Activated T-helper 2 cell treated with anti-CD3 and anti-CD28 coated beads, Interferon-gamma antibody, Interleukin-2, Interleukin-4, amounts not matched to agents 10 μg/mL and 5 μg/mL and 100 μg/mL, durations not matched to agents 14 hours and 24 hours and 36 hours (primary cell): ENCODE measurements around the gene OR14A16. TPM values are rescaled to one million over a fixed set of nuclear protein-coding genes. Genes with fewer than 3 reads are reported as not detected.

Source experiments
- DNase-seq: peaks from one replicate; pipeline ENCODE4 v3.0.0; 2021; ENCODE audit warnings: low spot score
- H3K27ac Mint-ChIP-seq: one replicate; pipeline ENCODE4 v1.8.0; 2021; ENCODE audit warnings: mixed read lengths
- H3K27me3 Mint-ChIP-seq: one replicate; pipeline ENCODE4 v1.8.0; 2021; ENCODE audit warnings: low read depth, mixed read lengths
- H3K36me3 Mint-ChIP-seq: one replicate; pipeline ENCODE4 v1.8.0; 2021; ENCODE audit warnings: low read depth, mixed read lengths
- H3K4me1 Mint-ChIP-seq: one replicate; pipeline ENCODE4 v1.8.0; 2021; ENCODE audit warnings: low read depth, mixed read lengths
- H3K4me3 Mint-ChIP-seq: one replicate; pipeline ENCODE4 v1.8.0; 2021; ENCODE audit warnings: low read depth, mild to moderate bottlenecking, moderate library complexity, mixed read lengths
- H3K9me3 Mint-ChIP-seq: one replicate; pipeline ENCODE4 v1.8.0; 2021; ENCODE audit warnings: mixed read lengths
- intact Hi-C: fragments of 100-400 bp; cut with micrococcal nuclease; formaldehyde crosslinking; loops from one replicate; pipeline ENCODE4 v1.15.1; 2023
- total RNA-seq: library from RNA; stranded (reverse); gene quantifications from 2 replicates; pipeline ENCODE4 v1.2.3, GENCODE V29; 2022

The OR14A16 gene
- total RNA-seq, 1 donor from 2014 or later = not detected

DNA sequence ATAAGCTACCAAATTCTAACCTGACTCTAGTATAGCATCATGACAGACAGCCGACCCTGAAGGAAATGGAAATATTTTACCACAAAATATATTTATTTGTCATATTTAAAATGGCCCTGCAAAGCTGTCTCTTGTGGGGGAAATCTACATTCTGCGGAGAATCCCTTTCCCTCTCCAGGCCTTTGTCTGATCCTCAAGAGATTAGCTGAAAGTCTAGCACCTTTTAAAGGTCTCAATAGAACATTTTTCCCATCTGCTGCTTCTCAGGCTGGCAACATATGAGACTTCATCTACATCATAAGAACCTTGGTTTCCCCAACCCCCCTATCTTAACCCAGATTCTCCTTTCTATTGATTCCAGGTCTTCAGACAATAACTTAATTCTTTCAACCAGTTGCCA, 19.5 kb upstream of the OR14A16 start:
- no peak for DNase-seq

GRCh38 chr1:247841796-247842195, 17.9 kb upstream of the OR14A16 start, which contains the start of gene OR11L1:
OR11L1 (minus strand) TSS chr1:247841896; CDS start chr1:247841896, 0 bp downstream.
- H3K9me3 Mint-ChIP-seq = no peaks in the 10 kb centered on the region
- no peak within 1 kb of the TSS for H3K27ac Mint-ChIP-seq
- intact Hi-C loops = no loop called here
- no peaks in the 10 kb centered on the region for H3K36me3 Mint-ChIP-seq
- no peak within 1 kb of the TSS for H3K4me3 Mint-ChIP-seq
- DNase-seq = no peak
- H3K27me3 Mint-ChIP-seq = no peaks in the 10 kb centered on the region
- peaks cover 2% of the 10 kb centered on the region for H3K4me1 Mint-ChIP-seq

More for the DNA sequence above, 19.5 kb upstream of the OR14A16 start:
- Mint-ChIP-seq H3K4me1 (peaks cover 2% of the 10 kb centered on the region), H3K27ac (no peak overlapping the region), H3K27me3 (no peaks in the 10 kb centered on the region), H3K36me3 (no peaks in the 10 kb centered on the region), H3K9me3 (no peaks in the 10 kb centered on the region), H3K4me3 (no peak overlapping the region)
- intact Hi-C loops = no loop called here

DNA sequence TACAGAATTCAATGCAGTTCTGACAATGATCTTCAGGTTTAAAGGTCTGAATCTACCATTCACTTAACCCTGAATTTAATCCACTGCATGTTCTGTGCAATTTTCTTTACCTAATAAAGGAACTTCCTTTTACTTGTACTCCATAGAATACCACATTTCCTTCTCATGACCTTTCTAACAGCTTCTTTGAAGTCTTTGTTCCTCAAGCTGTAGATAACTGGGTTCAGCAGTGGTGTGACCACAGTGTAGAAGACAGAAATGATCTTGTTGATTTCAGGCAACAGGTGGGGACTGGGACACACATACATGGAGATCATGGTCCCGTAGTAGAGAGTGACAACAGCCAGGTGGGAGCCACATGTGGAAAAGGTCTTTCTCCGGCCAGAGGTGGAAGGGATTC, 16.9 kb upstream of the OR14A16 start:
- intact Hi-C loops = no loop called here
- H3K36me3 Mint-ChIP-seq = no peaks in the 10 kb centered on the region
- peaks cover 2% of the 10 kb centered on the region for H3K4me1 Mint-ChIP-seq
- H3K4me3 Mint-ChIP-seq = no peak overlapping the region
- no peaks in the 10 kb centered on the region for H3K27me3 Mint-ChIP-seq
- no peaks in the 10 kb centered on the region for H3K9me3 Mint-ChIP-seq
- no peak overlapping the region for H3K27ac Mint-ChIP-seq
- DNase-seq = no peak

DNA sequence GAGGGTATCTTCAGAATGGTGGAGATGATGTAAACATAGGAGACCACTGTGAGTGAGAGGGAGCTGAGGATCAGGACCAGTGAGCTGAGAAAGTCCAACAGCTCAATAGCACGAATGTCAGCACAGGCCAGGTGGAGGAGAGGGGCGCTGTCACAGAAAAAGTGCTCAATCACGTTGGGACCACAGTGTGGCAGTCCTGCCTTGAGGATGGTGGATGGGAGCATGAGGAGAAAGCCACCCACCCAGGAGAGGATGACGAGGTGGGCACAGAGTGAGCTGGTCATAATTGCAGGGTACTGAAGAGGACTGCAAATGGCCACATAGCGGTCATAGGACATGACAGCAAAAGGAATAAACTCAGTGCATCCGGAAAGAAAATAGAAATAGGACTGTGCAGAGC, 9.7 kb upstream of the OR14A16 start:
- H3K4me3 Mint-ChIP-seq = no peak overlapping the region
- no peaks in the 10 kb centered on the region for H3K4me1 Mint-ChIP-seq
- no peak for DNase-seq
- no peak overlapping the region for H3K27ac Mint-ChIP-seq
- no peaks in the 10 kb centered on the region for H3K27me3 Mint-ChIP-seq
- intact Hi-C loops = no loop called here
- H3K9me3 Mint-ChIP-seq = no peaks in the 10 kb centered on the region
- no peaks in the 10 kb centered on the region for H3K36me3 Mint-ChIP-seq

DNA sequence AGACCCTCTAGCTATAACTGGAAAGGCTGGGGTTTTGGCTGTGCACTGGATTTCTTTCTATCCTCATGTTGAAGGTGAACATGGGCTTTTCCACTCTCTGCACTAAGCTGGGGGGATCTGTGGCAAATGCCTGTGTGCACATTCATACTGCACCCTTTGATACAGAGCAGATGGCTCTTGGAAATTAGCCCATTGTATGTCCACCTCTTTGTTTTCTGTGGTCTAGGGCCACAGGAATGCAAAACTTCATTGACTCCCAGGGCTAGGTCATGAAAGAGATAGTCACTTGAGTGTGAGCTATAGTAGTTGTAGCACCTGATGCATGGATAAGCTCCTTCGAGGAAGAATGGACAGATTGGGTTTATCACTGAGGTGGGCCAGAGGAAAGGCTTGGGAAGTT, 5.7 kb upstream of the OR14A16 start:
- Mint-ChIP-seq H3K36me3 (no peaks in the 10 kb centered on the region), H3K27ac (no peak overlapping the region), H3K9me3 (no peaks in the 10 kb centered on the region), H3K4me3 (no peak overlapping the region), H3K4me1 (no peaks in the 10 kb centered on the region), H3K27me3 (no peaks in the 10 kb centered on the region)
- intact Hi-C loops = no loop called here
- DNase-seq = no peak

GRCh38 chr1:247825362-247825761, 1.4 kb upstream of the OR14A16 start:
- Mint-ChIP-seq H3K4me1 (no peaks in the 10 kb centered on the region), H3K9me3 (no peaks in the 10 kb centered on the region), H3K27me3 (no peaks in the 10 kb centered on the region), H3K36me3 (no peaks in the 10 kb centered on the region), H3K27ac (no peak overlapping the region), H3K4me3 (no peak overlapping the region)
- intact Hi-C loops = no loop called here
- DNase-seq = no peak

DNA sequence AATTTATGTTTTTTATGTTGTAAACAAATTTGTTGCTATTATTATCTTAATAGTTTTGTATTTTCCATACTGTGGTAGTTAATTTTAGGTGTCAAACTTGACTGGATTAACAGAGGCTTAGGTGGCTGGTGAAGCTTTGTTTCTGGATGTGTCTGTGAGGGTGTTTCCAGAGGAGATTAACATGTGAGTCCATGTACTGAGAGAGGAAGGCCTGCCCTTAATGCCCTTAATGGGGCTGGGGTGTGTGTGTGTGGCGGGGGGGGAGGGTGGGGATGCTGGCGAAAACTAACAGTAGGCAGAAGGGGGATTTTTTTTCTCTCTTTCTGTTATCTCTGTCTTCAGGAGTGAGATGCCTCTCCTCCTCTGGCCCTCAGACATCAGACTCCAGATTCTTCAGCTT, 1.9 kb downstream of the OR14A16 start:
- DNase-seq = no peak
- H3K9me3 Mint-ChIP-seq = no peaks in the 10 kb centered on the region
- H3K27me3 Mint-ChIP-seq = no peaks in the 10 kb centered on the region
- H3K4me3 Mint-ChIP-seq = no peak overlapping the region
- intact Hi-C loops = no loop called here
- no peaks in the 10 kb centered on the region for H3K36me3 Mint-ChIP-seq
- H3K4me1 Mint-ChIP-seq = no peaks in the 10 kb centered on the region
- H3K27ac Mint-ChIP-seq = no peak overlapping the region

GRCh38 chr1:247812637-247813036, 11.3 kb downstream of the OR14A16 start:
- Mint-ChIP-seq H3K27me3 (no peaks in the 10 kb centered on the region), H3K4me1 (no peaks in the 10 kb centered on the region), H3K27ac (no peak overlapping the region), H3K36me3 (no peaks in the 10 kb centered on the region), H3K4me3 (no peak overlapping the region), H3K9me3 (no peaks in the 10 kb centered on the region)
- intact Hi-C loops = no loop called here
- no peak for DNase-seq

DNA sequence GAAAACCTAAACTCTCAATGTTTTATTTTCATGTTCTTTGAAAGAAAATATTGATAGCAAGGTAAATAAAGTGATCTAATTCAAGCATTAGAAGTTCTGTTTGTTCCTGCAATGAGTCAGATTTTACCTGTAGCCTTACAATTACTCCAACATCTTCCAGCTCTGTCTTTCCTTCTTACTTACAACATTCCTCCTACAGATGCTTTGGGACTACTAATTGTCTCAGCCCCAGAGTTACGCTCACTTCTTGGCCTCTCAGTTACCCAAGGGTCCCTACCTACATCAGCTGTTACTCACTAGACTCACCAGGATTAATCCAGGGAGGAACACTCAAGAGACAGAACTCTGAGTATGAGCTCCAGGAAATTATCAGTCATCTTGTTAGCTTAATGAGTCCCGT, 26.4 kb downstream of the OR14A16 start:
- no peaks in the 10 kb centered on the region for H3K27me3 Mint-ChIP-seq
- H3K4me3 Mint-ChIP-seq = no peak overlapping the region
- intact Hi-C loops = no loop called here

GRCh38 chr1:247769603-247770002, 54.3 kb downstream of the OR14A16 start:
- Mint-ChIP-seq H3K9me3 (no peaks in the 10 kb centered on the region), H3K36me3 (no peaks in the 10 kb centered on the region), H3K27me3 (no peaks in the 10 kb centered on the region), H3K27ac (no peak overlapping the region), H3K4me3 (no peak overlapping the region), H3K4me1 (no peaks in the 10 kb centered on the region)
- intact Hi-C loops = no loop called here
- DNase-seq = no peak

More for the DNA sequence above, 26.4 kb downstream of the OR14A16 start:
- Mint-ChIP-seq H3K27ac (no peak overlapping the region), H3K36me3 (no peaks in the 10 kb centered on the region), H3K4me1 (no peaks in the 10 kb centered on the region), H3K9me3 (no peaks in the 10 kb centered on the region)
- DNase-seq = no peak

Other genes with a start within 250 kb of the OR14A16 start
- gene OR2G2, start 235.8 kb downstream of the OR14A16 start, total RNA-seq = not detected in 2 replicates
- not detected in 2 replicates for gene OR2G3, start 218.5 kb downstream of the OR14A16 start, total RNA-seq
- not detected in 2 replicates for gene OR13G1, start 144.4 kb downstream of the OR14A16 start, total RNA-seq
- gene OR6F1, start 107.5 kb downstream of the OR14A16 start, total RNA-seq = not detected in 2 replicates
- gene OR14K1, start 85.5 kb downstream of the OR14A16 start, total RNA-seq = not detected in 2 replicates
- not detected in 2 replicates for gene OR14A2, start 76.0 kb downstream of the OR14A16 start, total RNA-seq
- not detected in 2 replicates for gene OR1C1, start 63.6 kb downstream of the OR14A16 start, total RNA-seq
- gene OR11L1, start 17.8 kb upstream of the OR14A16 start, total RNA-seq = not detected in 2 replicates
- 0.30 and 0.48 TPM in 2 replicates for gene TRIM58, start 33.1 kb upstream of the OR14A16 start, total RNA-seq
- gene OR2W3, start 71.5 kb upstream of the OR14A16 start, total RNA-seq = not detected in 2 replicates
- gene OR2T8, start 96.1 kb upstream of the OR14A16 start, total RNA-seq = not detected in 2 replicates
- gene OR2AJ1, start 100.8 kb upstream of the OR14A16 start, total RNA-seq = not detected in 2 replicates
- gene OR2L8, start 124.7 kb upstream of the OR14A16 start, total RNA-seq = 0.21 TPM in 2 replicates
- gene OR2AK2, start 141.1 kb upstream of the OR14A16 start, total RNA-seq = not detected in 2 replicates
- gene OR2L5, start 189.5 kb upstream of the OR14A16 start, total RNA-seq = not detected in 2 replicates
- gene OR2L2, start 206.0 kb upstream of the OR14A16 start, total RNA-seq = 0.05 and 0.11 TPM in 2 replicates
- not detected in 2 replicates for gene OR2L3, start 222.7 kb upstream of the OR14A16 start, total RNA-seq